Mesenchymal stem cell (in vitro differentiated cells and primary cell): ENCODE data around the gene MUCL3.

Source experiments
- DNase-seq: peaks from one replicate; pipeline ENCODE4 v3.0.0-alpha.2; 2013
- H2AFZ ChIP-seq: one replicate; pipeline ENCODE4 v1.6.1; 2013; ENCODE audit warnings: low read depth, mild to moderate bottlenecking, control low read depth, inconsistent platforms, low read length, moderate library complexity
- H2AK5ac ChIP-seq: 2 replicates; pipeline ENCODE4 v1.6.1; 2013; ENCODE audit warnings: low read length, moderate library complexity, mild to moderate bottlenecking, inconsistent platforms; ENCODE audit not compliant: severe bottlenecking
- H2BK120ac ChIP-seq: one replicate; pipeline ENCODE4 v1.6.1; 2013; ENCODE audit warnings: low read depth, mild to moderate bottlenecking, inconsistent platforms, low read length, moderate library complexity
- H2BK12ac ChIP-seq, 2 experiments: one replicate each; pipeline ENCODE4 v1.6.1; 2013; ENCODE audit warnings: inconsistent platforms in 2 of 2, low read length in 2 of 2, mild to moderate bottlenecking in 2 of 2, moderate library complexity in 2 of 2, control low read depth in 1 of 2
- H2BK15ac ChIP-seq: one replicate; pipeline ENCODE4 v1.6.1; 2013; ENCODE audit warnings: mild to moderate bottlenecking, low read depth, inconsistent platforms; ENCODE audit not compliant: poor library complexity, severe bottlenecking
- H2BK5ac ChIP-seq: 2 replicates; pipeline ENCODE4 v1.6.1; 2013; ENCODE audit warnings: low read depth, mild to moderate bottlenecking, low read length, control low read depth, inconsistent platforms; ENCODE audit not compliant: poor library complexity, severe bottlenecking
- H3K14ac ChIP-seq, 2 experiments: one replicate each; pipeline ENCODE4 v1.6.1; 2013; ENCODE audit warnings: inconsistent platforms in 2 of 2, low read length in 2 of 2, control low read depth in 1 of 2, mild to moderate bottlenecking in 1 of 2, moderate library complexity in 1 of 2
- H3K18ac ChIP-seq, 2 experiments: one replicate each; pipeline ENCODE4 v1.6.1; 2013; ENCODE audit warnings: inconsistent platforms in 2 of 2, low read length in 2 of 2, control low read depth in 1 of 2, low read depth in 1 of 2, mild to moderate bottlenecking in 1 of 2
- H3K23ac ChIP-seq, 2 experiments: one replicate each; pipeline ENCODE4 v1.6.1; 2013; ENCODE audit warnings: inconsistent platforms in 2 of 2, low read length in 2 of 2, mild to moderate bottlenecking in 2 of 2, moderate library complexity in 2 of 2, control low read depth in 1 of 2
- H3K27ac ChIP-seq: 2 replicates; pipeline ENCODE4 v1.5.1; 2013; ENCODE audit warnings: mild to moderate bottlenecking, moderate library complexity, low read length, control low read depth, inconsistent platforms; ENCODE audit not compliant: poor library complexity, severe bottlenecking
- H3K27me3 ChIP-seq, 2 experiments: 2 replicates each; pipeline versions ENCODE4 v1.6.1 to v1.7.0; 2013; ENCODE audit warnings: low read length in 2 of 2, mild to moderate bottlenecking in 2 of 2, moderate library complexity in 2 of 2, control low read depth in 1 of 2, inconsistent platforms in 1 of 2; ENCODE audit not compliant: control insufficient read depth in 1 of 2, insufficient read depth in 1 of 2
- H3K36me3 ChIP-seq, 2 experiments: 2 replicates each; pipeline versions ENCODE4 v1.6.1 to v1.7.0; 2013; ENCODE audit warnings: low read length in 2 of 2, control low read depth in 1 of 2, inconsistent platforms in 1 of 2, low read depth in 1 of 2, mild to moderate bottlenecking in 1 of 2; ENCODE audit not compliant: insufficient read depth in 2 of 2, control insufficient read depth in 1 of 2
- H3K4ac ChIP-seq, 2 experiments: one replicate each; pipeline ENCODE4 v1.6.1; 2013; ENCODE audit warnings: inconsistent platforms in 2 of 2, low read length in 2 of 2, mild to moderate bottlenecking in 2 of 2, moderate library complexity in 2 of 2, control low read depth in 1 of 2, low read depth in 1 of 2
- H3K4me1 ChIP-seq: 2 replicates; pipeline ENCODE4 v1.6.1; 2013; ENCODE audit warnings: low read depth, low read length, control low read depth; ENCODE audit not compliant: control insufficient read depth, insufficient read depth
- H3K4me2 ChIP-seq: 2 replicates; pipeline ENCODE4 v1.6.1; 2013; ENCODE audit warnings: low read length, mild to moderate bottlenecking, inconsistent platforms; ENCODE audit not compliant: poor library complexity, severe bottlenecking
- H3K4me3 ChIP-seq, 2 experiments: 2 replicates each; pipeline versions ENCODE4 v1.5.1 to v1.7.0; 2013; ENCODE audit warnings: low read length in 2 of 2, mild to moderate bottlenecking in 2 of 2, control low read depth in 1 of 2, low read depth in 1 of 2; ENCODE audit not compliant: insufficient read depth in 1 of 2
- H3K79me1 ChIP-seq: replicated peaks from 2 replicates; pipeline ENCODE4 v1.6.1; 2013; ENCODE audit warnings: mild to moderate bottlenecking, control low read depth, low read length, inconsistent platforms; ENCODE audit not compliant: poor library complexity, severe bottlenecking
- H3K9ac ChIP-seq: 2 replicates; pipeline ENCODE4 v1.7.0; 2013; ENCODE audit warnings: mild to moderate bottlenecking, low read length, moderate library complexity
- H3K9me3 ChIP-seq: 2 replicates; pipeline ENCODE4 v1.7.0; 2013; ENCODE audit warnings: mild to moderate bottlenecking, low read length; ENCODE audit not compliant: control insufficient read depth
- H4K8ac ChIP-seq: one replicate; pipeline ENCODE4 v1.6.1; 2013; ENCODE audit warnings: inconsistent platforms, mild to moderate bottlenecking, low read length, moderate library complexity
- H4K91ac ChIP-seq: one replicate; pipeline ENCODE4 v1.6.1; 2013; ENCODE audit warnings: mild to moderate bottlenecking, low read length, inconsistent platforms
- WGBS: methylation state at CpG from one replicate; pipeline ENCODE4 v1.1.7; 2013; ENCODE audit warnings: mixed read lengths; 5-methylcytosine and 5-hydroxymethylcytosine counted together

Gene MUCL3

DNA sequence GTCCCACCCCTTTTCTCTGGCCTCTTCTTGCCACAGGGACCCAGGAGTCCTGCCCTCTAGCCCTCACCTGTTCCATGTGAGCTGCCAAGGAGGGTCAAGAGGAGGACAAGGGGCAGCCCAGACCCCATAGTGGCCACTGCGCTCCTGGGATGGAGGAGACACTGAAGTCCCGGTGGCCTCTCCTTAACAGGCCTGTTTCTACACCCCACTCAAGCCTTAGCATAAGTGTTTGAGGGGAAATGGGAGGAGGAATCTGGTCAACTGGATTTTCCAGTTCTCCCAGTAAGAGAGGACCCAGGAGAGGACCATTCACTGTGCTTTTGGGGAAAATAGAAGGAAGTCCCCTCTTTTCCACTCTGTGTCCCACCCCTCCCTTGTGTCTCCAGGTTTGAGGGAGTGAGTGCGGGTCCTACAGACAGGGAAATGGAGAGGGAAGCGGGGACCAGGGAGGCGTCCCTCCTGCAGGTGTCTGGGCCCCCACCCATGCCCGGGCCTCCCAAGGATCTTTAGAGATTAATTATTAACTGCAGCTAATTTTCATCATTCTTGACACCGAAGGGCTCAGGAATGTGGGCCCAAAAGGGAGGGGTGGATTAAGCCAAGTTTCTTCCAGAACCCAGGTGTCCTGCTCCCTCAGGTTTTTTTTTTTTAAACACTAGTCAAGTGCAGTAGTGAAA, 8.7 kb upstream of the MUCL3 start, which contains the start of gene SFTA2:
TSS of gene SFTA2 (minus strand) at position 202 of the 677 bp plus-strand sequence. CDS start at position 128, 74 bp downstream.
- no peak within 1 kb of the TSS for H4K8ac ChIP-seq
- H3K4me1 ChIP-seq = peaks cover 28% of the 10 kb centered on the region
- no peak within 1 kb of the TSS for H3K9ac ChIP-seq
- H2AFZ ChIP-seq = no peak within 1 kb of the TSS
- H3K4me2 ChIP-seq = no peak within 1 kb of the TSS
- H2BK12ac ChIP-seq = no peak within 1 kb of the TSS
- H3K14ac ChIP-seq = no peak within 1 kb of the TSS
- 76% methylated on average over 4 of the region's 7 CpGs for WGBS
- peak within 1 kb of the TSS; percentile 98 for H2AK5ac ChIP-seq
- H2BK5ac ChIP-seq = peak within 1 kb of the TSS; percentile 46
- no peak within 1 kb of the TSS for H3K4ac ChIP-seq
- H3K23ac ChIP-seq = no peak within 1 kb of the TSS
- H3K18ac ChIP-seq = no peak within 1 kb of the TSS
- H3K36me3 ChIP-seq = peaks cover 0 to 8% of the 10 kb centered on the region in 2 experiments
- no peak for DNase-seq
- H3K27ac ChIP-seq = peak within 1 kb of the TSS; percentile 1
- peaks cover 13% of the 10 kb centered on the region for H3K9me3 ChIP-seq
- H3K4me3 ChIP-seq = no peak within 1 kb of the TSS
- H3K79me1 ChIP-seq = no peaks in the 10 kb centered on the region
- H2BK120ac ChIP-seq = no peak within 1 kb of the TSS
- H4K91ac ChIP-seq = no peak within 1 kb of the TSS
- H2BK15ac ChIP-seq = no peak within 1 kb of the TSS
- H3K27me3 ChIP-seq = peaks cover 0 to 55% of the 10 kb centered on the region in 2 experiments

DNA sequence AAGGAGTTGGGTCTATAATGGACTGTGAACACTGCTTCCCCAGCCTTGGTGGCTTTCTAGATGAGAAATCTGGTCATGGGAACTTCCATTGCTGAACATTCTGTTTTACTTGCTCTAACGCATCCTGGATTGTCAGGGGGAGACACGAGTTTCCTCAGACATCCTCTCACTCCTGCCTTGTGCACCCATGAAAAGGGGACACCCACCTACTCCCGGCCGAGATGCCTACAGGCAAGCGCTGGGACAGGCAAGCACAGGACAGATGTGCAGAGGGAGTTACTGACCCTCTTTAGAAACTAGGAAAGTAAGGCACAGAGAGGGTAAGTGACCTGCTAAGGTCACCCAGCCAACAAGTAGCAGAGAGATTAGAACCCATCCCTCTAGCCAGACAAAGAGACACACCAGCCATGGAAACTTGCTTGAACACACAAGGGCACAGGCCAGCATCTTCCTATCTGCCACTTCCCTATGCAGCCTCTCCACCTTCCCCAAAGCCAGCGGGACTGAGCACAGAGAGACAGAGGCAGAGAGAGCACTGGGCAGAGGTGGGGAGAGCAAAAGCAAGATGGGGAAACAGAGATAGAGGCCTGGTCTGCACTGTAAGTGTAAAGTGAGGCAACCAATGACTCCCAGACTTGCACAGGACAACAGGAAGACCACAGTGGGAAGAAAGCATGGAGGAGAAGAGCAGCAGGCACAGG, 8.0 kb upstream of the MUCL3 start:
- Histone ChIP-seq H3K27ac (peak overlapping the region; percentile 1), H2AK5ac (peak overlapping the region; percentile 98), H3K23ac (no peak overlapping the region), H3K36me3 (peaks cover 0 to 8% of the 10 kb centered on the region in 2 experiments), H2BK12ac (no peak overlapping the region), H3K4me3 (no peak overlapping the region), H3K18ac (no peak overlapping the region), H2BK5ac (peak overlapping the region; percentile 46), H3K27me3 (peaks cover 0 to 62% of the 10 kb centered on the region in 2 experiments), H3K14ac (no peak overlapping the region), H3K4ac (no peak overlapping the region), H3K4me2 (no peak overlapping the region), H3K9me3 (peaks cover 13% of the 10 kb centered on the region), H2AFZ (no peak overlapping the region), H3K9ac (no peak overlapping the region), H4K8ac (no peak overlapping the region), H4K91ac (no peak overlapping the region), H2BK15ac (no peak overlapping the region), H3K4me1 (peaks cover 28% of the 10 kb centered on the region), H2BK120ac (no peak overlapping the region), H3K79me1 (no peaks in the 10 kb centered on the region)
- DNase-seq = no peak
- WGBS = 89% methylated on average over 6 of the region's 6 CpGs

GRCh38 chr6:30935018-30935417, 5.8 kb upstream of the MUCL3 start:
- Histone ChIP-seq H2AK5ac (no peak overlapping the region), H3K4me3 (no peak overlapping the region), H4K91ac (no peak overlapping the region), H3K27me3 (peaks cover 0 to 77% of the 10 kb centered on the region in 2 experiments), H3K23ac (no peak overlapping the region), H3K79me1 (no peaks in the 10 kb centered on the region), H2BK12ac (no peak overlapping the region), H3K36me3 (no peaks in the 10 kb centered on the region), H3K18ac (no peak overlapping the region), H3K27ac (no peak overlapping the region), H3K4me2 (no peak overlapping the region), H3K4ac (no peak overlapping the region), H2BK5ac (peak overlapping the region; percentile 20), H3K9me3 (no peaks in the 10 kb centered on the region), H4K8ac (no peak overlapping the region), H2AFZ (no peak overlapping the region), H2BK15ac (no peak overlapping the region), H3K14ac (no peak overlapping the region), H3K4me1 (peaks cover 28% of the 10 kb centered on the region), H2BK120ac (no peak overlapping the region), H3K9ac (no peak overlapping the region)
- DNase-seq = no peak
- 61% methylated on average over 3 of the region's 3 CpGs for WGBS

- Histone ChIP-seq H3K4me3 (no peak overlapping the region), H3K18ac (no peak overlapping the region), H4K91ac (no peak overlapping the region), H3K79me1 (no peaks in the 10 kb centered on the region), H3K4me2 (no peak overlapping the region), H2BK120ac (no peak overlapping the region), H3K27ac (no peak overlapping the region), H3K9me3 (no peaks in the 10 kb centered on the region), H3K27me3 (peaks cover 0 to 79% of the 10 kb centered on the region in 2 experiments), H4K8ac (no peak overlapping the region), H2BK12ac (no peak overlapping the region), H2BK5ac (no peak overlapping the region), H2AFZ (no peak overlapping the region), H3K36me3 (no peaks in the 10 kb centered on the region), H3K14ac (peak overlapping the region in 1 of 2 experiments; percentile 51), H3K4me1 (peaks cover 14% of the 10 kb centered on the region), H3K4ac (no peak overlapping the region), H3K23ac (no peak overlapping the region), H3K9ac (no peak overlapping the region), H2AK5ac (peak overlapping the region; percentile 64), H2BK15ac (no peak overlapping the region)
- WGBS = 72% methylated on average over 5 of the region's 6 CpGs
- no peak for DNase-seq
Observed at GRCh38 chr6:30937265-30937664, 3.5 kb upstream of the MUCL3 start.
